Measurements from ENCODE around the gene BPTF. TPM values are rescaled to one million over a fixed set of nuclear protein-coding genes. Genes with fewer than 3 reads are reported as not detected.

The BPTF gene
- 32.0 and 39.3 TPM in 2 replicates for total RNA-seq

GRCh38 chr17:67824735-67825626, at the start of gene BPTF:
Gene BPTF, plus strand, starts transcription at chr17:67825503. Its CDS starts 222 bp downstream, at chr17:67825725.

GRCh38 chr17:67996301-67997171, 171.2 kb downstream of the BPTF start, which contains the start of gene C17orf58:
Gene C17orf58, minus strand, starts transcription at chr17:67996469. Its CDS starts 271 bp downstream, at chr17:67996198.

Other genes with a start within 250 kb of the BPTF start
- 34.0 and 39.1 TPM in 2 replicates for gene NOL11, start 107.6 kb upstream of the BPTF start, total RNA-seq
- gene C17orf58, start 171.0 kb downstream of the BPTF start, total RNA-seq, result 10.3 and 11.4 TPM in 2 replicates
- 182 and 186 TPM in 2 replicates for gene KPNA2, start 210.2 kb downstream of the BPTF start, total RNA-seq

All from airway epithelial cell (primary cell).